ENCODE results near the gene ZNF70. TPM values are rescaled to one million over a fixed set of nuclear protein-coding genes. Genes with fewer than 3 reads are reported as not detected.

Gene ZNF70
- total and polyA plus RNA-seq, 2 of the 13 experiments (the other 11 are each of a cell fraction or from before 2014, with no cell fraction given) = 0.62 to 3.6 TPM

DNA sequence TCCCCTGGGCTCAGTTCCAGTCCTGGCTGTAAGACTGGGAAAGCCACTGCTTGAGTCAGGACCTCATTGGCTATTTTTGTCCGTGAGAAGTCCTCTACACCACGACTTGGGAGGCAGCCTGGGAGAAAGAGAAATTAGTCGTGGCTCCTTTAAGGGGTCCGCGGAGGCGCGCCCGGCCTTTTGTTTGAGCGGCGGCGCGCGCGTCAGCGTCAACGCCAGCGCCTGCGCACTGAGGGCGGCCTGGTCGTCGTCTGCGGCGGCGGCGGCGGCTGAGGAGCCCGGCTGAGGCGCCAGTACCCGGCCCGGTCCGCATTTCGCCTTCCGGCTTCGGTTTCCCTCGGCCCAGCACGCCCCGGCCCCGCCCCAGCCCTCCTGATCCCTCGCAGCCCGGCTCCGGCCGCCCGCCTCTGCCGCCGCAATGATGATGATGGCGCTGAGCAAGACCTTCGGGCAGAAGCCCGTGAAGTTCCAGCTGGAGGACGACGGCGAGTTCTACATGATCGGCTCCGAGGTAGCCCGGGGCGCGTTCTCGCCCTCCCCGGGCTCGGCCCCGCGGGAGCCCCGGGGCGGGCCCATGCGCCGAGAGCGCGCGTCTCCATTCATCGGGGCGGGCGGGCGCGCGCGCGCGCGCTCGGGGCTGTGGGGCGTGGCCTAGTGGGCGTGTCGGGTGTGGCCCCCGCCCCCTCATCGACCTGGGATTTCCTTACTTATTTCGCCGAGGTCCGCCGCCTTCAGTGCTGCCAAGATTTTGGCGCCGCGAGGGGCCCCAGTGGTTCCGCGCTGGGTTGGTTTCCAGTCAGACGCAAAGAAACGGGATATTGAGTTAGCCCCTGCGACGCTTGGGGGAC is 36.1 kb upstream of the ZNF70 start, which contains the start of gene SMARCB1 (continued):
- TF ChIP-seq ZNF274 (CRISPR knock-in tag; IDR thresholded peaks at IDR 0.05) (no peak; the same call in 1 of the 2 replicates), KAT2B (IDR thresholded peaks at IDR 0.05; ENCODE audit: borderline replicate concordance, low read depth, low read length) (0 out of 2 replicates have a peak, but pooled peaks have one; percentile 5), ZNF138 (CRISPR knock-in tag; IDR thresholded peaks at IDR 0.05; ENCODE audit: low read depth) (peak; percentile 38; the same call in 1 of the 2 replicates), IKZF1 (IDR thresholded peaks at IDR 0.05) (no peak), NFATC3 (CRISPR knock-in tag; IDR thresholded peaks at IDR 0.05) (no peak), ZBTB3 (CRISPR knock-in tag; IDR thresholded peaks at IDR 0.05; ENCODE audit: borderline replicate concordance, low read depth) (0 out of 2 replicates have a peak, but pooled peaks have one; percentile 43), HHEX (CRISPR knock-in tag; IDR thresholded peaks at IDR 0.05) (no peak), MIER3 (CRISPR knock-in tag; IDR thresholded peaks at IDR 0.05; ENCODE audit: borderline replicate concordance) (no peak), POLR2G (IDR thresholded peaks at IDR 0.05; ENCODE audit: low read depth, low read length) (peak; percentile 81), GATAD1 (CRISPR knock-in tag; IDR thresholded peaks at IDR 0.05) (no peak), KLF9 (CRISPR knock-in tag; IDR thresholded peaks at IDR 0.05; ENCODE audit: low read depth) (no peak), KDM5A (IDR thresholded peaks at IDR 0.05; ENCODE audit: borderline replicate concordance, low read length) (peak; percentile 91), ZNF792 (CRISPR knock-in tag; IDR thresholded peaks at IDR 0.05) (no peak; the same call in 1 of the 2 replicates), MTF2 (CRISPR knock-in tag; IDR thresholded peaks at IDR 0.05; ENCODE audit: borderline replicate concordance) (no peak), MIER2 (CRISPR knock-in tag; IDR thresholded peaks at IDR 0.05) (no peak), ZNF546 (CRISPR knock-in tag; conservative IDR thresholded peaks at IDR 0.05) (no peak), ONECUT2 (CRISPR knock-in tag; IDR thresholded peaks at IDR 0.05) (peak; percentile 64; the same call in 1 of the 2 replicates), SOX5 (CRISPR knock-in tag; IDR thresholded peaks at IDR 0.05; ENCODE audit: borderline replicate concordance) (no peak), KAT7 (CRISPR knock-in tag; IDR thresholded peaks at IDR 0.05; ENCODE audit: borderline replicate concordance) (no peak)
- TF ChIP-seq, protein P1, sequence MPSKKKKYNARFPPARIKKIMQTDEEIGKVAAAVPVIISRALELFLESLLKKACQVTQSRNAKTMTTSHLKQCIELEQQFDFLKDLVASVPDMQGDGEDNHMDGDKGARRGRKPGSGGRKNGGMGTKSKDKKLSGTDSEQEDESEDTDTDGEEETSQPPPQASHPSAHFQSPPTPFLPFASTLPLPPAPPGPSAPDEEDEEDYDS (CRISPR knock-in tag; IDR thresholded peaks at IDR 0.05) = peak; percentile 88
- TF ChIP-seq, protein P2, sequence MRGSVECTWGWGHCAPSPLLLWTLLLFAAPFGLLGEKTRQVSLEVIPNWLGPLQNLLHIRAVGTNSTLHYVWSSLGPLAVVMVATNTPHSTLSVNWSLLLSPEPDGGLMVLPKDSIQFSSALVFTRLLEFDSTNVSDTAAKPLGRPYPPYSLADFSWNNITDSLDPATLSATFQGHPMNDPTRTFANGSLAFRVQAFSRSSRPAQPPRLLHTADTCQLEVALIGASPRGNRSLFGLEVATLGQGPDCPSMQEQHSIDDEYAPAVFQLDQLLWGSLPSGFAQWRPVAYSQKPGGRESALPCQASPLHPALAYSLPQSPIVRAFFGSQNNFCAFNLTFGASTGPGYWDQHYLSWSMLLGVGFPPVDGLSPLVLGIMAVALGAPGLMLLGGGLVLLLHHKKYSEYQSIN (CRISPR knock-in tag; IDR thresholded peaks at IDR 0.05; ENCODE audit: borderline replicate concordance) = no peak
- TF ChIP-seq, protein P3, sequence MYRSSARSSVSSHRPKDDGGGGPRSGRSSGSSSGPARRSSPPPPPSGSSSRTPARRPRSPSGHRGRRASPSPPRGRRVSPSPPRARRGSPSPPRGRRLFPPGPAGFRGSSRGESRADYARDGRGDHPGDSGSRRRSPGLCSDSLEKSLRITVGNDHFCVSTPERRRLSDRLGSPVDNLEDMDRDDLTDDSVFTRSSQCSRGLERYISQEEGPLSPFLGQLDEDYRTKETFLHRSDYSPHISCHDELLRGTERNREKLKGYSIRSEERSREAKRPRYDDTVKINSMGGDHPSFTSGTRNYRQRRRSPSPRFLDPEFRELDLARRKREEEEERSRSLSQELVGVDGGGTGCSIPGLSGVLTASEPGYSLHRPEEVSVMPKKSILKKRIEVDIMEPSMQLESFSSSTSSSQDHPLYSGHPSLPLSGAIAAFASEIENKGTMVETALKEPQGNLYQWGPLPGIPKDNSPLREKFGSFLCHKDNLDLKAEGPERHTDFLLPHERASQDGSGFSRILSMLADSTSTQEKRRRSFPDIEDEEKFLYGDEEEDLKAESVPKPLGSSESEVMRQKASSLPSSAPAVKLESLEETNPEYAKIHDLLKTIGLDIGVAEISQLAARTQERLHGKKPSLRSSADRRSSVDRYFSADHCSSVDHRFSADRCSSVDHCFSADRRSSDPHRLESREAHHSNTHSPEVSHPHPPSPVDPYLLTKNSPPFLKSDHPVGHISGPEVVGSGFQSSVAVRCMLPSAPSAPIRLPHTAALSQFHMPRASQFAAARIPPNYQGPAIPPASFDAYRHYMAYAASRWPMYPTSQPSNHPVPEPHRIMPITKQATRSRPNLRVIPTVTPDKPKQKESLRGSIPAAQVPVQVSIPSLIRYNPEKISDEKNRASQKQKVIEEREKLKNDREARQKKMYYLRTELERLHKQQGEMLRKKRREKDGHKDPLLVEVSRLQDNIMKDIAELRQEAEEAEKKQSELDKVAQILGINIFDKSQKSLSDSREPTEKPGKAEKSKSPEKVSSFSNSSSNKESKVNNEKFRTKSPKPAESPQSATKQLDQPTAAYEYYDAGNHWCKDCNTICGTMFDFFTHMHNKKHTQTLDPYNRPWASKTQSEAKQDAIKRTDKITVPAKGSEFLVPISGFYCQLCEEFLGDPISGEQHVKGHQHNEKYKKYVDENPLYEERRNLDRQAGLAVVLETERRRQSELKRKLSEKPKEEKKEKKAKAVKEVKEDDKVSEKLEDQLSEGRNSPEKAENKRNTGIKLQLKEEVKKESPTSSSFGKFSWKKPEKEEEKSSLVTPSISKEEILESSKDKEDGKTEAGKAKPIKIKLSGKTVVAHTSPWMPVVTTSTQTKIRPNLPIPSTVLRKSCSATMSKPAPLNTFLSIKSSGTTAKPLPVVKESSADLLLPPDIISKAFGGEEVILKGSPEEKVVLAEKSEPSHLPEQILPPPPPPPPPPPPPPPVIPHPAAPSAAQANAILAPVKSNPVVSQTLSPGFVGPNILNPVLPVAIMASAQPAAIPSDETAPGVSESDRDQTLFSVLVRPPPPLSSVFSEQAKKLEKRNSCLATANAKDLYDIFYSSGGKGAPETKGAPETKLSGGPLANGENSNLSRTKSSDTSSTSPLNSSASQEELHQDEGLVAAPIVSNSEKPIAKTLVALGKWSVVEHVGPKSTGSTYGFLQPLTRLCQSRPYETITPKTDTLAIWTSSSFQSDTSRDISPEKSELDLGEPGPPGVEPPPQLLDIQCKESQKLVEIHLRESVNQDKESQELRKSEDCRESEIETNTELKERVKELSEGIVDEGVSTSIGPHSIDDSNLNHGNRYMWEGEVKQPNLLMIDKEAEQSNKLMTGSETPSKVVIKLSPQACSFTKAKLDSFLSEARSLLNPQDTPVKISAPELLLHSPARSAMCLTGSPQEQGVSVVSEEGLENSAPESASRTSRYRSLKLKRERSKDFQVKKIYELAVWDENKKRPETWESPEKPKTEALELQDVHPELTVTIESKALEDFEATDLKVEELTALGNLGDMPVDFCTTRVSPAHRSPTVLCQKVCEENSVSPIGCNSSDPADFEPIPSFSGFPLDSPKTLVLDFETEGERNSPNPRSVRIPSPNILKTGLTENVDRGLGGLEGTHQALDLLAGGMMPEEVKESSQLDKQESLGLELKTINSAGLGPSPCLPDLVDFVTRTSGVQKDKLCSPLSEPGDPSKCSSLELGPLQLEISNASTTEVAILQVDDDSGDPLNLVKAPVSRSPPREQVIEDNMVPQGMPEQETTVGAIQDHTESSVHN (CRISPR knock-in tag; IDR thresholded peaks at IDR 0.05) = no peak
